ENCODE results near the gene CEBPE.

Gene CEBPE

DNA sequence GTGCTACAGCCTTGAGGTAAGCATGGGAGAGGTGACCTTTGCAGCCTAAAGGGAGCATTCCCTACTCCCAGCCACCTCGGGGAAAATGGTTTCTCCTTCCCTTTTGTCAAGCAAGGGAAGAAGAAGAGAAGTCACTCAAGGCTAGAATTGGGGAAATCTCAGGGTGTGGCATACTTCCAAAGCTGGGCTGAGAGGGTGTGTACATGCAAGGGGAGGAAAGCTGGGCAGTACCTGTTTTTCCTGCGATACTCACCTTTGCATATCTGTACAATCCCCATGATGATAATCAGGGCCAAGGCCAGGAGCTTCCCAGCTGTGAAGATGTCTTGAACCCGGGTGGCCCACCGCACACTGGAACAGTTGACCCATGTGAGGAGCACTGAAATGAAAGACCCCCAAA, 23.8 kb upstream of the CEBPE start:
- DNase-seq, result no peak

DNA sequence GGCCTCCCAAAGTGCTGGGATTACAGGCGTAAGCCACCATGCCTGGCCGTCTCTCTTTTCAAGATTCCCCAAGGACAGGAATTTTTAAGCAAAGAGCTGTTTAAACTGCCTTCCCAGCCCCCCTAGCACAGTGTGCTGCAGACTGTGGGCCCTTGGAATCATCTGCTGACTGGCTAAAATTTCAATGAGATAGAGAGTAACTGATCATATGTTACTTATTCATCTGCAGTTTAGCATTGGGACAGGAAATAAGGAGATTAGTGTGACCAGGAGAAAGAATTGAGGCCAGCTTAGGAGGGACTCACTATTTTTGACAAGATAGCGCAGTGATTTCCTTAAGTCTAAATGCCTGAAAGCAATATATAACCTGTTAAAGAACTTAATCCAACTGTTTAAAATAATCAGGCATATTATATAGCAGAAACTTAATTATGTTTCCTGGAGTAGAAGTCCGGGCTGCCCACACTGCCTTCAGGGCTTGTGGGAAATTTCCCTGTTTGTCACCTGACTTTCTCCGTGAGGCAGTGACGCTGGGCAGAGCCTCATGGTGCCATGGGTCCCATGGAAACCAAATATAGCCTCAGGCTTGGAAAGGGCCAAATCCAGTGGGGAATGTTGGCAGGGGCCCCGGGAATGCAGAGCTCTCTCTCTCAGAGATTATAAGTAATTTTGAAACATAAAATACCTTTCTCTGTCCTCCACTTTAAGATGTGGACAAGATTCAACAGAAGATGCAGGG, 22.8 kb upstream of the CEBPE start:
- no peak for DNase-seq

GRCh38 chr14:23140371-23140770, 21.3 kb upstream of the CEBPE start:
- no peak for DNase-seq

DNA sequence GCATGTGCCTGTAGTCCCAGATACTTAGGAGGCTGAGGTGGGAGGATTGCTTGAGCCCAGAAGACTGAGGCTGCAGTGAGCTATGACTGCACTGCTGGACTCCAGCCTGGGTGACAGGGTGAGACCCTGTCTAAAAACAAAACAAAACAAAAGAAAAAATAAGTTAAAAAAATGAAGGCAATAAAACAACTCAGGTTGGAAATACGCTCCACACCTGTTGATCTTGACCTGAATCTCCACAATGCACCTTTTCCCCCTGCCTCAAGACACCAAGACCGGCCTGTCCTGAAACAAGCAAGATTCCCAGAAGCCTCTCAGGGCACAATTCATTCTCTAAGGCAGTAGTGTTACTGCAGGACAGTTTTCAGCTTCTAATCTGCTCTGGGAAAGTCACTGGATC, 20.8 kb upstream of the CEBPE start:
- DNase-seq, result no peak

GRCh38 chr14:23137813-23138535, 18.9 kb upstream of the CEBPE start:
- DNase-seq, result no peak

- no peak for DNase-seq
These were observed 18.2 kb upstream of the CEBPE start for GRCh38 chr14:23137192-23137812.

- no peak for DNase-seq
These were observed 17.6 kb upstream of the CEBPE start for GRCh38 chr14:23136566-23137133.

- DNase-seq, result no peak
These were observed 13.9 kb upstream of the CEBPE start for GRCh38 chr14:23132970-23133369.

GRCh38 chr14:23131482-23131881, 12.4 kb upstream of the CEBPE start:
- no peak for DNase-seq

DNA sequence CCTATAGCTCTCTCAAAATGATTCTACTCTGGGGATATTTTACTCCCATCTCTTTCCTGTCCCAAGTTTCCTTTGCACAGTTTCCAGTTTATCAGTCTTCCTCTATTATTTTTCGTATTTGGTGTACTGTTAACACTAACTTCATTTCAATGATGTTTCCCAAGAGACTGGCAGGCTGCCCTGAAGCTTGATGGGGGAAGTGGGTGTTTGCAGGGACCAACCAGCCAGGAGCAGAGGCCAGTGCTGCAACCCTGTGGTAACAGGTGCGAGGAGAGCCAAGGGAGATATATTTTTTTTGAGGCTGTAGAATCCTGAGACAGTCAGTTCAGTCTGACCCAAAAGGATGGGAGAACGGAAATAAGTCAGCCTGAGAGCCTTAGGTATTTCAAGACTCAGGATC, 11.8 kb upstream of the CEBPE start:
- DNase-seq, result no peak

DNA sequence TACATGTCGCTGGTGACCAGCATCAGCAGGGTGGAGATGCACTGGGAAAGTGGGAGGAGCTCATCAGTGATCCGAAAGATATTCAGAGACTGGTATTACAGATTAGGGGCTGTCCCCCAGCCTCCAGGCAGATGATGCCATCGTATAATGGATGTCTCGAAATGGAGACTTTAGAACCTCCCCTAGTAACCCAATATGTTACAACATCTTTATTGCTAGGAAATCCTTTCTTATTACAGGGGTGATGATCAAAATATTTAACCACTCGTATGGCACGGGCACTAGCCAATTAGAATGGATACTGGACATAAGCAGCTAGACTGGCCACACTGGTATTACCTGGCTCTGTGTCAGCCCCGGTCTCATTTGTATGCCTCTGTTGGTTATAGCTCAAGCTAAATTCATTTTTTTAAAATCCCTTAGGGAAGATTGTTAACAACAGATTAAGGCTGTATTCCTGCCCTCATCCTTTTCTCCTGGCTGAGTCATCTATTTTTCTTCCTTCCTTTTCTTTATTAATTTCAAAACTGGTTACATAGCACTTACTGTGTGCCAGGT, 10.8 kb upstream of the CEBPE start:
- no peak for DNase-seq

DNA sequence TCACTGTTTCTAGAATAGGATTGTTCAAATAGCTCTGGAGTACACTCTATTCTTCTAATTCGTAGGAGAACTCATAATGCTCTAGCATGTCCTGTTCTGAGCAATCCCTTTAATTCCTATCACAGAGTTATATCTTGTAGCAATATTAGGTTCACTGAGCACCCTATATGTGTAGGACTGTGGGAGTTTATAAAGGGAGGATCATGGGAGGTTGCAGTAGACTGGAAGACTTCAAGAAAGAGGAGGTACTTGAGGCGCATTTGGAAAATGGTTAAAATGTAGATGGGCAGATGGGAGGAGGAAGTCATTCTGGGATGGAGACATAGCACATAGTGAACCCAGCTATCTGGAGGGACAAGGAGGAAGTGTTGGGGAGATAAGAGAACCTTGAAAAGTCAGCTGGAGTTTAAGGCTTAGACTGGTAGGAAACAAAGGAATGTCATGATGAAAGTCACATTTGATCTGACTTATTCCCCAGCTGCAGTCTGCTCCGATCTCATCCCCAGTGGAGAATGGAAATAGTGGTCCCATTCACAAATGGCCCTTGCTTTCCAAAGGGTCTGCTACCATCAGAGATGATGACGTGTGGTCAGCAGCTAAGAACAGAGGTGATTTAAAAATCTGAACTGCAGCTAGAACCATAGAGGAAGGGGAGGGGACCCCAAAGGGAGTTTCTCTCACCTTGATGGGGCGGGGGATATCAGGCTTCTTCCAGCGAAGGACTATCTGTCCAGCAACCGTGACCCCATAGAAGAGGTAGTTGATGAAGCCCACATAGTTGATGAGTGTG, 10.1 kb upstream of the CEBPE start:
- peak; percentile 17 for DNase-seq

DNA sequence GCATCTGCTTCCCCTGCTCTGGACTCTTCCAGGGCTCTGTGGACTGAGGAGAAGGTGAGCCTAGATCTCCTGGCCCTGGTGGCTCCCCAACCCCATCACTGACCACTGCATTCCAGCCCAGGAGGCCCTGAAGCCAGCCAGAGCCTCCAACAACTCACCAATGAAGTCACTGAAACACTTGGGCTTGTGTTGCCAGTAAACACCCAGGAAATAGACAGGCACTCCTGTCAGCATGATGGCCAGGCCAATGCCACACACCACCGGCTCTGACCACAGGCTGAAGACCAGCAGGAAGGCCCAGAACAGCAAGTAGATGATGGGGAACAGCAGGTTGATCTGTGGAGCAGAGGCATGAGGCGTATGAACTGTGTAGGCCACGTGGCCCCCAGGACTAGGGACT, 8.8 kb upstream of the CEBPE start:
- DNase-seq, result no peak

GRCh38 chr14:23126548-23127278, 7.7 kb upstream of the CEBPE start:
- DNase-seq, result no peak

- no peak for DNase-seq
These were observed 7.0 kb upstream of the CEBPE start for GRCh38 chr14:23125933-23126524.

GRCh38 chr14:23125011-23125410, 6.0 kb upstream of the CEBPE start:
- no peak for DNase-seq

DNA sequence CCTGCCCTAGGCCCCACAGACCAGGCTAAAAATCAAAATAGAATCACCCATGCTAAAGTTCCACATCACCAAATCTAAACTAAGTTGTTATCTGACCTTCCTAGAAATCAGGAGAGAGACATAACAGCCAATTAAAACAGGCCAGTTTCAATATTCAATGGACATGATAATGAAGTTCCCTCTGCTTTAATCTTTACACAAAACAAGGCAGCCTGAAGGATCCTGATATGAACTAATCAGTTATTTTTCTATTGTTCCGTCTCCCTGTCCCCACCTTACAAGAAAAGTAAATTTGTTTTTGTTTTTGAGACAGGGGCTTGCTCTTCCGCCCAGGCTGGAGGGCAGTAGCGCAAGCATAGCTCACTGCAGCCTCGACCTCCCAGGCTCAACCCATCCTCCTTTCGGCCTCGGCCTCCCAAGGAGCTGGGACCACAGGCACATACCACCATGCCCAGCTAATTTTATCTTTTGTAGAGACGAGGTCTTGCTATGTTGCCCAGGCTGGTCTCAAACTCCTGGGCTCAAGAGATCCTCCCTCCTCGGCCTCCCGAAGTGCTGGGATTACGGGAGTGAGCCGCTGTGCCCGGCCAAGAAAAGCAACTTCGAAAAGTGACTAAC, 5.4 kb upstream of the CEBPE start:
- no peak for DNase-seq

DNA sequence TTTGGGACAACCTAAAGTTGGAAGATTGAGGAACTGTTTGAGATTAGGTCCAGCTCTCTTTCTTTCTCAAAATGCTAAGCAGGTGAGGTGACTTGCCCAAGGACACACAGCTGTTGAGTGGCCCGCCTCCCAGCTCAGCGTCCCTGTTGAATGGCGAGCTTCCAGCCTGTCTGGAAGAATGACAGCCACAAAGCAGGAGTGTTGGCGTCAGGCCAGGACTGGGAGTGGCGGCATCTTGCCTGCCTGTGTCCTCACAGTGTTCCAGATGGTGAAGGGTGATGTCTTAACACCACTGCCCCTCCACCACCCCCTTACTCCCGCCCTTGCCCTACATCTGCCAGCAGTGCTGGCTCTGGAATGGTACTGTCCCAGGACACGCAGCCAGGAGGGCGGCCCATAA, 4.4 kb upstream of the CEBPE start:
- no peak for DNase-seq

DNA sequence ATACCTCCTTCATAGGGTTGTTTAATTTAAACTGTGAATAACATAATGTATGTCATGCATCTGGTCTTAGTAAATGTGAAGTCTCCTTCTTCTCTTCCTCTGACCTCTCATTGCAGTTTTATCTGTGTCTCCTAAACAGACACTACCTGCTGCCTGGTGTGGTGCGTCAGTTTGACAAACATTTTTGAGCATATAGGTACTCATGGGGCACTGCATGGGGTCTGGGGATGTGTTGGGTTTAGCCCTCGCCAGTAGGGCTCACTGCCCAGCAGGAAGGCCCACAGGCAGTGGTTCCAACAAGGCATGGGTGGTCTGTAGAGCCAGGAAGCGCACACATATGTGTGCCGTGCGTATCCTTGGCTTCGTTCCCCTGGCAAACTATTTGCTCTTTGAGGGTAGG, 3.0 kb upstream of the CEBPE start:
- DNase-seq, result no peak

DNA sequence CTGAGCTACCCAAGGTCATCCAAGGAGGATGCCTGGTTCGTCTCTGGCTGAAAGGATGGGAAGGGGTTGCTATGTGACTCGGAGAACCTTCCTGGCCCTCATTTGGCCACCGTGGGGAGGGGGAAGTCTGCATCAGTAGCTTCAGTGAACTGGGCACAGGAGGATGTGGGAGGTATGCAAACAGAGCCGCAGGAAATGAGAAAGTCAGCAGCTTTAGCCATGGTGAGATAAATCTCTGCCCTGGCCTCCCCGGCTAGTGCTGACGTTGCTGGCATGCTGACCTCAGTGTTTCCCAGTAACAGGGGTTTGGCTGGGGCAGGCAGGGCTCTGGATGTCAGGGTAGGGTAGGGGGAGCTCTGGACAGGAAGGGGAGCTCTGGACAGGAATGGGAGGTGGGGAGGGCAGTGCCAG, 2.3 kb upstream of the CEBPE start:
- DNase-seq, result no peak

Measured in OCI-M1 (cell line).